Hepatocyte (in vitro differentiated cells): ENCODE data around the gene RUNDC3A. TPM values are rescaled to one million over a fixed set of nuclear protein-coding genes. Genes with fewer than 3 reads are reported as not detected.

ENCODE experiments used
- DNase-seq: peaks from one replicate; pipeline ENCODE4 v3.0.0-alpha.2; 2016; ENCODE audit warnings: low spot score
- H2AFZ ChIP-seq: fragments of 200-600 bp; sonication (generic); 2 replicates; pipeline ENCODE4 v1.6.0; 2016; ENCODE audit warnings: antibody characterized with exemption, mild to moderate bottlenecking
- H3K27ac ChIP-seq: fragments of 200-600 bp; sonication (generic); 2 replicates; pipeline ENCODE4 v1.5.1; 2016; ENCODE audit warnings: mild to moderate bottlenecking
- H3K27me3 ChIP-seq: fragments of 200-600 bp; sonication (generic); 2 replicates; pipeline ENCODE4 v1.6.1; 2016
- H3K36me3 ChIP-seq: fragments of 200-600 bp; sonication (generic); replicated peaks from 2 replicates; pipeline ENCODE4 v1.5.1; 2016; ENCODE audit warnings: low read depth; ENCODE audit not compliant: insufficient read depth
- H3K4me1 ChIP-seq: fragments of 200-600 bp; sonication (generic); 2 replicates; pipeline ENCODE4 v1.5.1; 2016; ENCODE audit warnings: mild to moderate bottlenecking, moderate library complexity; ENCODE audit not compliant: insufficient read depth
- H3K4me2 ChIP-seq: fragments of 200-600 bp; sonication (generic); 2 replicates; pipeline ENCODE4 v1.6.0; 2016
- H3K4me3 ChIP-seq: fragments of 200-600 bp; sonication (generic); 2 replicates; pipeline ENCODE4 v1.5.1; 2016; ENCODE audit warnings: mild to moderate bottlenecking
- H3K79me2 ChIP-seq: fragments of 200-600 bp; sonication (generic); 2 replicates; pipeline ENCODE4 v1.6.0; 2017; ENCODE audit warnings: mild to moderate bottlenecking
- H3K9me2 ChIP-seq: fragments of 200-600 bp; sonication (generic); replicated peaks from 2 replicates; pipeline ENCODE4 v1.6.0; 2017; ENCODE audit warnings: mild to moderate bottlenecking; ENCODE audit not compliant: insufficient read depth
- H3K9me3 ChIP-seq: fragments of 200-600 bp; sonication (generic); 2 replicates; pipeline ENCODE4 v1.5.1; 2016; ENCODE audit warnings: low read depth, mild to moderate bottlenecking
- H4K20me1 ChIP-seq: fragments of 200-600 bp; sonication (generic); 2 replicates; pipeline ENCODE4 v1.6.0; 2016; ENCODE audit warnings: mild to moderate bottlenecking; ENCODE audit not compliant: insufficient read depth, poor library complexity, severe bottlenecking
- CTCF ChIP-seq: fragments of 200-600 bp; sonication (generic); IDR thresholded peaks from 2 replicates; pipeline ENCODE4 v1.5.1; 2016; ENCODE audit warnings: antibody characterized with exemption, mild to moderate bottlenecking; ENCODE audit not compliant: poor library complexity
- EZH2 ChIP-seq: fragments of 200-600 bp; sonication (generic); IDR thresholded peaks from 2 replicates; pipeline ENCODE4 v1.6.1; 2016; ENCODE audit warnings: antibody characterized with exemption, mild to moderate bottlenecking, borderline replicate concordance
- EZH2phosphoT487 ChIP-seq: fragments of 200-600 bp; sonication (generic); IDR thresholded peaks from one replicate; pipeline ENCODE4 v1.6.1; 2018; ENCODE audit warnings: antibody characterized with exemption, mild to moderate bottlenecking, low read depth, moderate library complexity; ENCODE audit not compliant: unreplicated experiment, severe bottlenecking
- WGBS: methylation state at CpG from one replicate; pipeline ENCODE4 v1.1.6; 2016; ENCODE audit warnings: low lambda C conversion rate; ENCODE audit errors: missing lambda C conversion rate; 5-methylcytosine and 5-hydroxymethylcytosine counted together
- polyA plus RNA-seq: library from polyadenylated mRNA; unstranded; fragments of >200 nt; fragmentation: Nextera tagmentation; extraction: Ambion mirVana; gene quantifications from 2 replicates; pipeline ENCODE4 v1.2.1, GENCODE V29; 2016
- total RNA-seq: library from RNA; depleted of rRNA; stranded (reverse); fragments of >200 nt; gene quantifications from 2 replicates; pipeline ENCODE4 v1.2.3, GENCODE V29; 2014

RUNDC3A gene
- total and polyA plus RNA-seq, 2 experiments from 2014 or later, result 0.40 to 2.1 TPM

- no peak for DNase-seq
- no peak overlapping the region for H2AFZ ChIP-seq
- TF ChIP-seq CTCF, result no peak
- TF ChIP-seq EZH2, result no peak
- no peak for TF ChIP-seq EZH2phosphoT487
- H3K36me3 ChIP-seq, result no peaks in the 10 kb centered on the region
- no peaks in the 10 kb centered on the region for H3K79me2 ChIP-seq
- no peak overlapping the region for H3K27ac ChIP-seq
- H3K4me2 ChIP-seq, result no peak overlapping the region
- H3K9me3 ChIP-seq, result no peaks in the 10 kb centered on the region
- no peaks in the 10 kb centered on the region for H3K4me1 ChIP-seq
- H3K4me3 ChIP-seq, result no peak overlapping the region
- no peaks in the 10 kb centered on the region for H3K27me3 ChIP-seq
- no peaks in the 10 kb centered on the region for H4K20me1 ChIP-seq
- 70% methylated on average over 3 of the region's 3 CpGs for WGBS
- no peaks in the 10 kb centered on the region for H3K9me2 ChIP-seq
These were observed 26.1 kb upstream of the RUNDC3A start for GRCh38 chr17:44282264-44282663.

GRCh38 chr17:44283344-44284023, 24.9 kb upstream of the RUNDC3A start:
- Histone ChIP-seq H3K4me2 (no peak overlapping the region), H3K36me3 (no peaks in the 10 kb centered on the region), H3K4me3 (no peak overlapping the region), H2AFZ (no peak overlapping the region), H3K27me3 (no peaks in the 10 kb centered on the region), H3K27ac (no peak overlapping the region), H3K4me1 (no peaks in the 10 kb centered on the region), H4K20me1 (no peaks in the 10 kb centered on the region), H3K9me2 (no peaks in the 10 kb centered on the region), H3K79me2 (no peaks in the 10 kb centered on the region), H3K9me3 (no peaks in the 10 kb centered on the region)
- TF ChIP-seq EZH2phosphoT487 (no peak), EZH2 (no peak), CTCF (no peak)
- 88% methylated on average over 8 of the region's 8 CpGs for WGBS
- DNase-seq, result no peak

GRCh38 chr17:44284024-44284400, 24.4 kb upstream of the RUNDC3A start:
- H3K27me3 ChIP-seq, result no peaks in the 10 kb centered on the region
- DNase-seq, result no peak
- WGBS, result 92% methylated on average over 4 of the region's 4 CpGs
- no peaks in the 10 kb centered on the region for H4K20me1 ChIP-seq
- H3K9me3 ChIP-seq, result no peaks in the 10 kb centered on the region
- TF ChIP-seq EZH2phosphoT487 (no peak), CTCF (no peak), EZH2 (no peak)
- H3K4me1 ChIP-seq, result no peaks in the 10 kb centered on the region
- no peak overlapping the region for H3K4me2 ChIP-seq
- no peak overlapping the region for H2AFZ ChIP-seq
- no peaks in the 10 kb centered on the region for H3K79me2 ChIP-seq
- H3K9me2 ChIP-seq, result no peaks in the 10 kb centered on the region
- no peaks in the 10 kb centered on the region for H3K36me3 ChIP-seq
- H3K27ac ChIP-seq, result no peak overlapping the region
- H3K4me3 ChIP-seq, result no peak overlapping the region

- no peak overlapping the region for H3K4me3 ChIP-seq
- TF ChIP-seq EZH2phosphoT487 (no peak), CTCF (no peak), EZH2 (no peak)
- H3K27me3 ChIP-seq, result no peaks in the 10 kb centered on the region
- H3K9me2 ChIP-seq, result no peaks in the 10 kb centered on the region
- H3K36me3 ChIP-seq, result no peaks in the 10 kb centered on the region
- DNase-seq, result no peak
- no peaks in the 10 kb centered on the region for H3K4me1 ChIP-seq
- no peaks in the 10 kb centered on the region for H3K9me3 ChIP-seq
- WGBS, result 88% methylated on average over 8 of the region's 8 CpGs
- H2AFZ ChIP-seq, result no peak overlapping the region
- no peak overlapping the region for H3K27ac ChIP-seq
- H3K4me2 ChIP-seq, result no peak overlapping the region
- no peaks in the 10 kb centered on the region for H4K20me1 ChIP-seq
- no peaks in the 10 kb centered on the region for H3K79me2 ChIP-seq
These were observed 20.8 kb upstream of the RUNDC3A start for GRCh38 chr17:44287651-44288050.
